NB4 (cell line): ENCODE measurements around the gene BRI3.

Experiments
- CTCF ChIP-seq: IDR thresholded peaks from one replicate; pipeline ENCODE4 v1.5.1; 2012; ENCODE audit warnings: low read depth, low read length
- MYC ChIP-seq: IDR thresholded peaks from 2 replicates; pipeline ENCODE4 v1.6.1; 2011; ENCODE audit warnings: low read depth, low read length
- POLR2A ChIP-seq: IDR thresholded peaks from 2 replicates; pipeline ENCODE4 v1.6.1; 2011; ENCODE audit warnings: mild to moderate bottlenecking; ENCODE audit not compliant: insufficient read length; ENCODE audit errors: extremely low read depth

- TF ChIP-seq CTCF = no peak
- no peak for TF ChIP-seq POLR2A
- no peak for TF ChIP-seq MYC
These were observed 3.1 kb upstream of the BRI3 start for GRCh38 chr7:98278408-98278807.
